ENCODE measurements around the gene FBXO41.
"Not testable (repeated sequence)": the region's sequence is repeated elsewhere in the genome, so short reads cannot be mapped to it uniquely, and the experiment has no call there.

FBXO41 gene

GRCh38 chr2:73262691-73263429 is 21.4 kb downstream of the FBXO41 start:
- DNase-seq (ENCODE audit: low spot score): not testable (repeated sequence)

GRCh38 chr2:73262108-73262651 is 22.1 kb downstream of the FBXO41 start:
- DNase-seq (ENCODE audit: low spot score): no peak

- no peak for DNase-seq (ENCODE audit: low spot score)
Measured at GRCh38 chr2:73260338-73260984, 23.8 kb downstream of the FBXO41 start.

- DNase-seq (ENCODE audit: low spot score): no peak
Measured at GRCh38 chr2:73259704-73260337, 24.5 kb downstream of the FBXO41 start.

- DNase-seq (ENCODE audit: low spot score): no peak
Measured at GRCh38 chr2:73259276-73259675, 25.0 kb downstream of the FBXO41 start.

- DNase-seq (ENCODE audit: low spot score): no peak
Measured at GRCh38 chr2:73258913-73259215, 25.4 kb downstream of the FBXO41 start.

- DNase-seq (ENCODE audit: low spot score): no peak
Measured at GRCh38 chr2:73258186-73258912, 25.9 kb downstream of the FBXO41 start.

GRCh38 chr2:73257425-73258125 is 26.7 kb downstream of the FBXO41 start:
- no peak for DNase-seq (ENCODE audit: low spot score)

GRCh38 chr2:73257021-73257420 is 27.3 kb downstream of the FBXO41 start:
- DNase-seq (ENCODE audit: low spot score): no peak

GRCh38 chr2:73256618-73256922 is 27.7 kb downstream of the FBXO41 start:
- DNase-seq (ENCODE audit: low spot score): no peak

GRCh38 chr2:73255907-73256617 is 28.2 kb downstream of the FBXO41 start:
- DNase-seq (ENCODE audit: low spot score): no peak

GRCh38 chr2:73255007-73255644 is 29.2 kb downstream of the FBXO41 start:
- DNase-seq (ENCODE audit: low spot score): no peak

- no peak for DNase-seq (ENCODE audit: low spot score)
Measured at GRCh38 chr2:73254343-73255006, 29.8 kb downstream of the FBXO41 start.

- DNase-seq (ENCODE audit: low spot score): no peak
Measured at GRCh38 chr2:73253901-73254300, 30.4 kb downstream of the FBXO41 start.

- no peak for DNase-seq (ENCODE audit: low spot score)
Measured at GRCh38 chr2:73253400-73253799, 30.9 kb downstream of the FBXO41 start.

- DNase-seq (ENCODE audit: low spot score): no peak
Measured at GRCh38 chr2:73252238-73253027, 31.8 kb downstream of the FBXO41 start.

GRCh38 chr2:73250872-73251846 is 33.1 kb downstream of the FBXO41 start:
- no peak for DNase-seq (ENCODE audit: low spot score)

- no peak for DNase-seq (ENCODE audit: low spot score)
Measured at GRCh38 chr2:73249636-73250035, 34.6 kb downstream of the FBXO41 start.
